Glomerular visceral epithelial cell (primary cell): ENCODE data around the gene ADK.
"Not testable (repeated sequence)": the region's sequence is repeated elsewhere in the genome, so short reads cannot be mapped to it uniquely, and the experiment has no call there.

ENCODE experiments used
- DNase-seq: peaks from one replicate; pipeline ENCODE4 v3.0.0-alpha.2; 2016; ENCODE audit errors: extremely low spot score

ADK gene

GRCh38 chr10:74145133-74145532, 5.9 kb upstream of the ADK start:
- peak; percentile 48 for DNase-seq

GRCh38 chr10:74146980-74147379, 4.0 kb upstream of the ADK start:
- not testable (repeated sequence) for DNase-seq

GRCh38 chr10:74150204-74150989, 624 bp upstream of the ADK start, which contains the start of gene AP3M1:
TSS of gene AP3M1 (minus strand) at chr10:74150828. CDS start at chr10:74138379, 12,449 bp downstream.
- DNase-seq: no peak

- no peak for DNase-seq
These were observed 1.1 kb downstream of the ADK start for GRCh38 chr10:74151879-74152722.

GRCh38 chr10:74153123-74153522, 2.1 kb downstream of the ADK start:
- peak; percentile 25 for DNase-seq

- DNase-seq: no peak
These were observed 2.7 kb downstream of the ADK start for GRCh38 chr10:74153676-74154075.

- no peak for DNase-seq
These were observed 5.9 kb downstream of the ADK start for GRCh38 chr10:74156919-74157289.

- DNase-seq: no peak
These were observed 9.0 kb downstream of the ADK start for GRCh38 chr10:74160013-74160412.

GRCh38 chr10:74163319-74164068, 12.5 kb downstream of the ADK start:
- no peak for DNase-seq

- no peak for DNase-seq
These were observed 13.9 kb downstream of the ADK start for GRCh38 chr10:74164716-74165529.

- DNase-seq: no peak
These were observed 14.5 kb downstream of the ADK start for GRCh38 chr10:74165530-74165901.

GRCh38 chr10:74167443-74167842, 16.4 kb downstream of the ADK start:
- no peak for DNase-seq

- DNase-seq: no peak
These were observed 20.6 kb downstream of the ADK start for GRCh38 chr10:74171625-74172024.

- DNase-seq: no peak
These were observed 23.5 kb downstream of the ADK start for GRCh38 chr10:74174521-74174920.

- no peak for DNase-seq
These were observed 24.7 kb downstream of the ADK start for GRCh38 chr10:74175510-74176379.

- peak; percentile 97 for DNase-seq
These were observed 25.5 kb downstream of the ADK start for GRCh38 chr10:74176380-74177139.

- peak; percentile 40 for DNase-seq
These were observed 26.2 kb downstream of the ADK start for GRCh38 chr10:74177140-74177677.

- DNase-seq: no peak
These were observed 27.2 kb downstream of the ADK start for GRCh38 chr10:74178042-74178791.
